GM21526 (cell line): Measurements from ENCODE around the gene C3orf18.
"Not testable (repeated sequence)": the region's sequence is repeated elsewhere in the genome, so short reads cannot be mapped to it uniquely, and the experiment has no call there.

Source experiments
- ATAC-seq: cut with Tn5 transposase; IDR thresholded peaks from one replicate; pipeline ENCODE4 v1.9.1; 2021; ENCODE audit warnings: moderate library complexity; ENCODE audit not compliant: unreplicated experiment, low FRiP score

C3orf18 gene

GRCh38 chr3:50525191-50525910, 42.2 kb downstream of the C3orf18 start:
- no peak for ATAC-seq

- ATAC-seq, result no peak
These were observed 42.8 kb downstream of the C3orf18 start for GRCh38 chr3:50524746-50525145.

- no peak for ATAC-seq
These were observed 44.2 kb downstream of the C3orf18 start for GRCh38 chr3:50523279-50523811.

- ATAC-seq, result no peak
These were observed 46.0 kb downstream of the C3orf18 start for GRCh38 chr3:50521572-50521971.

- ATAC-seq, result no peak
These were observed 46.7 kb downstream of the C3orf18 start for GRCh38 chr3:50520849-50521248.

GRCh38 chr3:50519471-50520089, 48.0 kb downstream of the C3orf18 start:
- no peak for ATAC-seq

- no peak for ATAC-seq
These were observed 49.1 kb downstream of the C3orf18 start for GRCh38 chr3:50518436-50518835.

- no peak for ATAC-seq
These were observed 49.8 kb downstream of the C3orf18 start for GRCh38 chr3:50517721-50518206.

GRCh38 chr3:50516440-50516871, 51.1 kb downstream of the C3orf18 start:
- ATAC-seq, result no peak

- no peak for ATAC-seq
These were observed 51.7 kb downstream of the C3orf18 start for GRCh38 chr3:50515565-50516439.

- not testable (repeated sequence) for ATAC-seq
These were observed 54.6 kb downstream of the C3orf18 start for GRCh38 chr3:50512908-50513307.

- ATAC-seq, result no peak
These were observed 55.4 kb downstream of the C3orf18 start for GRCh38 chr3:50512131-50512530.

GRCh38 chr3:50510325-50510724, 57.2 kb downstream of the C3orf18 start:
- no peak for ATAC-seq

- no peak for ATAC-seq
These were observed 57.8 kb downstream of the C3orf18 start for GRCh38 chr3:50509715-50510114.

- no peak for ATAC-seq
These were observed 58.7 kb downstream of the C3orf18 start for GRCh38 chr3:50508821-50509220.
